Astrocyte (in vitro differentiated cells and primary cell): Measurements from ENCODE around the gene BSND.

Experiments used
- CTCF ChIP-seq: IDR thresholded peaks from 2 replicates; pipeline ENCODE4 v1.5.1; 2011; ENCODE audit warnings: low read depth, mild to moderate bottlenecking, inconsistent platforms, low read length, moderate library complexity; ENCODE audit not compliant: insufficient read depth
- EZH2 ChIP-seq: IDR thresholded peaks from 2 replicates; pipeline ENCODE4 v1.6.1; 2012; ENCODE audit warnings: mild to moderate bottlenecking, low read length, inconsistent platforms; ENCODE audit not compliant: insufficient read depth

GRCh38 chr1:54959241-54959640 is 39.5 kb upstream of the BSND start:
- TF ChIP-seq CTCF = no peak
- no peak for TF ChIP-seq EZH2
